Measurements from ENCODE around the gene IST1.

IST1 gene

DNA sequence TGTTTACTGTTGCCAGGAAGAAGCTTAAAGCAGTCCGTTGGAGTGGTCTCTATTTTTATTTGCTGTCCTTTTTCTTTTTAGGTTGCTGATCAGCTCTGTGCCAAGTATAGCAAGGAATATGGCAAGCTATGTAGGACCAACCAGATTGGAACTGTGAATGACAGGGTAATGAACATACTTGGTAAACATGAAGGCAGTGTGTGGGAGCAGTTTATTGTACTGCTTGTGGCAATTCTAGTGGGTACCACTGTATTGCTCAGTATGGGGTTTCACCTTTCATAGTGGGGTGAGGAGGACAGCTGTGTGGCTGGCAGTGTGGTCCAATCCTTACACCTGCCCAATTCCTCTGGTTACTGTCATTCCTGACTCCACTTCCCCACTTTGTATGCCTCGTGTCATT is 25.3 kb downstream of the IST1 start:
- DNase-seq: no peak

DNA sequence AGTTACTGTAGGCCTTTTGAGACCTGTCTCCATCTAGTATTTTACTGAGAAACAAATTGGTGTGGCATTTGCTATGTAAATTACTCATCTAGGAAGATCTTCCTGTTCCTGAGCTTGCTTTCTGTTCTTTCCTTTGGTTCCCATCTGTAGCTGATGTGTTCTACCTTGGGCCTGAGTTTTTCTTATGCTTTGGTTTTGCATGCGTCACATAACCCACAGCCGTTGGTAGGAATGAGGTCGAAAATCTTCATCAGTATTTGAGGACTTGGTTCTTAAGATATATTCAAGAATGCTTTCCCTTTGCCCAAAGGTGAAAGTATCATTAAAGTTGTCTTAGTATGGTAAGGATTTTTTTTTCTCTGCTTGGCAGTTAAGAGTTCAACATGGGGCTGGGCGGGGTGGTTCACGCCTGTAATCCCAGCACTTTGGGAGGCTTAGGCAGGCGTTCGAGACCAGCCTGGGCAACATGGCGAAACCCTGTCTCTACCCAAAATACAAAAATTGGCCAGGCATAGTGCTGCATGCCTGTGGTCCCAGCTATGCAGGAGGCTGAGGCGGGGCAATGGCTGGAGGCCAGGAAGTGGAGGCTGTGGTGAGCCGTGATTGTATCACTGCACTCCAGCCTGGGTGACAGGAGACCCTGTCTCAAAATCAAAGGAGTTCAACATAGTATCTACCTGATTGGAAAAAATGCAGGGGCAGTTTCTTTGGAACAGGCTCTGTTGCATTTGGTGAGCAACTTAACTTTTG is 28.8 kb downstream of the IST1 start:
- no peak for DNase-seq

DNA sequence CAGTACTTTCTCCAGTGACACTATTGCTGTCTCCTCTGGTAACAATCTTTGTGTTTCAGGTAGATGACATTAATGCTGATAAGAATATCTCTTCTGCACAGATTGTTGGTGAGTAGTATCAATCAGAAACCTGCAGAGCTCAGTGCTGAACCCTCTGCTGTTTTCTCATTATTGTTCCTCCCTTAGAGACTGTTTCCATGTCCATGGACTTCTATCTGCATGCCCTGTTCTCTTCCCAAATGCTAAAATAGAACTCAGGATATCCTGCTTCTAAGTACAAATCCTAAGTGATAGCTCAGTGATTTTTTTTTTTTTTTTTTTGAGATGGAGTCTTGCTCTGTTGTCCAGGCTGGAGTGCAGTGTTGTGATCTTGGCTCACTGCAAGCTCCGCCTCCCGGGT is 29.4 kb downstream of the IST1 start:
- DNase-seq: no peak

DNA sequence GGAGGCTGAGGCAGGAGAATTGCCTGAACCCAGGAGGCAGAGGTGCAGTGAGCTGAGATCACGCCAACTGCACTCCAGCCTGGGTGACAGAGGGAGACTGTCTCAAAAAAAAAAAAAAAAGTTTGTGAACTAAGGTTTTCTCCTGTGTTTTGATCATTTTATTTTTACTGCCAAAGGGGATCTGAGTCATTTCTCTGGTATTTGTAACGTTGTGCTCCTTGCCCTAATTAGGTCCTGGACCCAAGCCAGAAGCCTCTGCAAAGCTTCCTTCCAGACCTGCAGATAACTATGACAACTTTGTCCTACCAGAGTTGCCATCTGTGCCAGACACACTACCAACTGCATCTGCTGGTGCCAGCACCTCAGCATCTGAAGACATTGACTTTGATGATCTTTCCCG is 32.1 kb downstream of the IST1 start:
- DNase-seq: no peak

DNA sequence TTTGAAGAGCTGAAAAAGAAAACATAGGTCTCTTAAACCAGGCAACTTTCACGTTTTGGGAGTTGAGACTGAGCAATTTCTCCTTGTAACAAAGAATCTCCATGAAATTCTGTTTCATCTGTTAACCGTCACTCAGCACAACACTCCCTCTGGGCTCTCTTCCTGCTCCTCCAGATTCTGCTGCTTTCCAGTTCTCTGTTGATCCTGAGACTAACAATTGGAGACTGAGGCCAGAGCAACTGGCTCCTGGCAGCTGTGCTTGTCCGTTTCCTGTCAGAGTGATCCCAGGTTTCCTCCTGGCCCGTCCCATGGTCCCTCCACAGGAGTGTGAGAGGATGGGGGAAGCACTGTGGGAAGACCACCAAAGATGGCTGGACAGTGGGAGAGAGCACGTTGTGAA is 32.5 kb downstream of the IST1 start:
- DNase-seq: no peak

DNA sequence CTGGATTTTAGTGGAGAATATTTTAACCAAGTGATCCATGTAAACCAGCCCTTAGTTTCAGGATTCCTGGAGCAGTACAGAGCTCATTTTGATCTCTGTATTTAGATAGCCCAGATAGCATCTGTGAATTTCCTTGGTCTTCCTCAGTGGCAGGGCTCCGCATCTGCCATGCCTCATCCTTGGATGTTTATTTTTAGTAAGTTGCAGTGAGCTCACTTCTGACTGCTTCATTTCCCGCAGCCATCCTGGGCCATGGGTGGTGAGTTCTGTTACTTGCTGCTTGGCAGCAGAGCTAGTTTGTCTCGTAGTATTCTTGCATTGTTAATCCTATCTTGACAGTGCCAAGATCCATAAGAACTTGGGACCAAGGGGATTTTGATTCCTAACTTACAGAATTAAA is 33.7 kb downstream of the IST1 start:
- DNase-seq: no peak

DNA sequence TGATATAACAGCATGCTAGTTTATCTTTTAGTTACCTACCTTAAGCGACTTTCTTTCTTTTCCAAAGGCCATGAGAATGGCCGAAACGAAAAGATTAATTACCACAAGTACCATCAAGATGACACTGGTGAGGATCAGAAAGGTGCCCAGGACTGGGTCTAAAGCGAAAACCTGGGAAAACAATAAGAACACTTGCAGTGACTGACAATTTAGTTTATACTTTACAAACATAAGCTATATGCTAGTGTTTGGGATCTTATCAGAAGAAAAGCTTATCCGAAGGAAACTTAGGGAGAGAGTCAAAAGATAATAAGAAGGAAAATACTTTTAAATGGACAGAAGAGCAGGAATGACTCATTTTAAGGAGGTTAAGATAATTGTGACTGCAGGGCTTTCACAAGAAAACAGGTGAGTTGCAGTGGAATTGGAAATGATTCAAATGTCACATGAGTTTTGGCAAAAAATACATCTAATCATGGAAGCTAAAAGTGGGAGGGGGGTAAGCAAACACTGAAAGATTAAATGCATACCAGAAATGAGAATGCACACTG is 34.8 kb downstream of the IST1 start:
- no peak for DNase-seq

DNA sequence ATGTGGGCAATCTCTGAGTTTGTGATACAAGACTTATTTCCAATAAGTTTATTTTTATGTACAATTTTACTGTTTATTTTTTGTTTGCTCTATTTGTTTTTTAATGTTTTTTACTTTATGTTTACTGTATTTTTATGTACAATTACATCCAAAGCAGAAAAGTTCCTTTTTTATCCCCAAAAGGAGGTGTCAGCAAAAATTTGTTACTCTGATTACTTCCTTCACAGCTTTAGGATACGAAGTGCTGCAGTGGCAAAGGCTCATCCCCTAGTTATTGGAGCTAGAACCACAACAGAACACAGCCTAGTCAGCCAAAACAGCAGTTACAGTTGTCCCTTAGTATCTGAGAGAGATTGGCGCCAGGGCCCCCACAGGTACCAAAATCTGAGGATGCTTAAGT is 35.7 kb downstream of the IST1 start:
- no peak for DNase-seq

DNA sequence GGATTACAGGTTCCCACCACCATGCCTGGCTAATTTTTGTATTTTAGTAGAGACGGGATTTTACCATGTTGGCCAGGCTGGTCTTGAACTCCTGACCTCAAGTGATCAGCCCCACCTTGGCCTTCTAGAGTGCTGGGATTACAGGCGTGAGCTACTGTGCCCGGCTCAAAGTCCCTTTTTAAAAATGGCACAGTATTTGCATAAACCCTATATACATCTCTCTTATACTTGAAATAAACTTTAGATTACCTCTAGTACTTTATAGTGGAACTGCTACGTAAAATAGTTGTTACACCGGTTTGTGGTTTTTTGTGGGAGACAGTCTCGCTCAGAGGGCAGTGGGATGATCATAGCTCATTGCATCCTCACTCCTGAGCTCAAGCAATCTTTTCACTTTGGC is 36.3 kb downstream of the IST1 start:
- no peak for DNase-seq

DNA sequence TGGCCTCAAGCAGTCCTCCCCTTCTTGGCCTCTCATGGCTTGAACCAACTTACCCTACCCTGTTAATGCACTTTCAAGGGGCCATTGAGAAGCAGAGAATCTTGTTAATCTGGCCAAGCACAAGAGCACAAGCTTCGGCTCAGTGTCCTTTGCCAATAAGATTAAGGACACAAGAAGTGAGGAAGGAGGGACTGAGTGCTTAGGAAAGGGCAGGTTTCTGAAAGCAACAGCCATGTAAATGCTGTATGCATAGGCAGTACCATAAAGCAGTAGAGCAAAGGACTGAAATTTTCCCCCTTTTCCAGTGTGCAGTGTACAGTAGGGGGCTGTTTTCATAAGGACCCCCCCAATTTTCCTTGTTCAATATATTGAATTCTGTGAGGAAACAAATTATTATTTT is 37.7 kb downstream of the IST1 start:
- no peak for DNase-seq

DNA sequence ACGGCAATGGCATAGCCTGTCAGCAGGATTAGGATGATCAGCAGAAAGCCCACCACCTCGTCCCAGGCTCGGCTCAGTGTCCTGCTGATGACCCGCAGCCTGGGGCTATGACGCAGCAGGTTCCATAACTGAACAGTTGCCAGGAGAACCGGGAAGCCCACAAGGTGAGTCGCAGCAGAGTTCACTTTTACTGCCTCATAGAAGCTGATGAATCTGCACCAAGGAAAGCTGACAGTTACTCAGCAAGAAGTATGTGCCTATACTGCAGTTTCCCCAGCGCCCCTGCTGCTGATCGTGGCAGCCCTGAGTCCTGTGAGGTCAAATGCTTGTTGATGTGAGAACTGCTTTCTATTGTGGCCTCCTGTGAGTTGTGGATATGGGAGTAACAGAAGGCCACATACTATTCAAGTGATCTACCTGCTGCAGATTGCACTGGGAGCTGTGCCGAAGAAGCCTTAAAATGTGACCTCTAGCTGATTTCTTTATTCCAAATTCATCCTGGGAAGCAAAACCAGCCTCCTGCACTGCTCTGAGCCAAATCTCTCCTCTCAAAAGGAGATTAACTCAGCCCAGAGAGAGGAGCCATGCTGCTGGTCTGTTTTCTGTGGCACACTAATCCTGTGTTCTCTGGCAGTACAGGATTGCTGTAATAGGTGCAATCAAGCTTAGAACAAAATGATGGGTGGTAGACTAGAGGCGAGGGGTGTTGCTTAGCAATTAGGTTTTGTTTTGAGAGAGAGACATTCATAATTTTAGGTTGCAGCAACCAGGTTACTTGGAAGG is 38.8 kb downstream of the IST1 start:
- DNase-seq: no peak

DNA sequence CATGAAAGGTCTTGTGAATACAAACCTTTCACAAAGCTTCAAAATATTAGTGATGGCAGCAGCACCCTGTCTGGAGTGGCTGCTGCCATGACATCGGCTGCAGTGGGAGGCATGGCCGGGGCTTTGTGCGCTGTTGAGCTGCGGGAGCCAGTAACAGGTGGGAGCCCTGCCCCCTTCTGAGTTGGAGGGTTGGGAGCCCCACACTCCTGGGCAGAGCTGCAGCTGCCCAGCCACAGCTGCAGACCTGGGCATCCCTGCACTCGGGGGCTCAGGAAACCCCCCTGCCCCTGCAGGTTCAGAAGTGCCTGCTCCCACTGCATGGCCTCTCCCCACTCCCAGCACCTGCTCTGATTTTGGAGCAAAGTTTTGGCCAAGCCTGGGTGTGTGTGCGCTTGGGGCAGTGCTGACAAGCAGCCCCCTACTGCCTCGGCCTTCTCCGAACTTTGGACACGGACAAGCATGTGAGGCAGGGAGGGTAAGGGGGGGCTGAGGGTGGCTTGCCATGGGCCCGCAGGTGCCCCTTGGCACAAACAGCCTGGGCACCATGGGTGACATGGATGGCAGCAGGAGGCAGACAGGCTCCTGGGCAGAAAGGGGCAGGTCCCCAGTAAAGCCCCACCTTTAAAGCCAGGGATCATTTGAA is 42.7 kb downstream of the IST1 start:
- no peak for DNase-seq

DNA sequence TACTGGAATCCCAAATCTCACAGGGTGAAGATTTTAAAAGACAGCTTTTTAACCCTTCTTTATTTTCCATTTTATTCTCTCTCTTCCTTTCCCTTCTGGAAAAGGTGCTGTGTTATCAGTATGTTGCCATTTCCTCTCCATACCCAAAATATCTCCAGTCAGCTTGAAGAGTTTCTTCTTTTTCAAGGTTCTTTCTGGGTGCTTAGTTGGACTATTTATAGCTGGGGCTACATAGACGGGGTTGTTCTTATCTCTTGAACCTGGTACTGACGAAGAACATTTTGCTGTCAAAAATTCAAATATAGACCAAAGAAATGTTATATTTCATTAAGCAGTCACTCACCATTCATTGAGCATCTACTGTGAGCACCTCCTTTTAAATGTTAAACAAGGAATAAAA is 48.6 kb downstream of the IST1 start:
- DNase-seq: no peak

DNA sequence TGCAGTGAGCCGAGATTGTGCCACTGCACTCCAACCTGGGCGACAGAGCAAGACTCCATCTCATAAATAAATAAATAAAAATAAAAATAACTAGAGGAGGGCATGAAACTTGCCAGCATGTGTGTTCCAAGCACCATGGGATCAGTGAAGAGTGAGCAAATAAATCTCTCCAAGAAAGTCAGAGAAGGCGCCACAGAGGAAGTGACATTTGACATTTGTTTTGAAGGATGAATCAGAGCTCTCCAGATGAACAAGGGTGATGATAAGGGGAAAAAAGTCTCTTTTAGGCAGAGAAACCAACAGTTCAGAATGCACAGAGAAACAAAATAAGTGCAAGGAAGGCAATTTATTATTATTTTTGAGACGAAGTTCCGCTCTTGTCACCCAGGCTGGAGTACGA is 50.3 kb downstream of the IST1 start:
- DNase-seq: no peak

DNA sequence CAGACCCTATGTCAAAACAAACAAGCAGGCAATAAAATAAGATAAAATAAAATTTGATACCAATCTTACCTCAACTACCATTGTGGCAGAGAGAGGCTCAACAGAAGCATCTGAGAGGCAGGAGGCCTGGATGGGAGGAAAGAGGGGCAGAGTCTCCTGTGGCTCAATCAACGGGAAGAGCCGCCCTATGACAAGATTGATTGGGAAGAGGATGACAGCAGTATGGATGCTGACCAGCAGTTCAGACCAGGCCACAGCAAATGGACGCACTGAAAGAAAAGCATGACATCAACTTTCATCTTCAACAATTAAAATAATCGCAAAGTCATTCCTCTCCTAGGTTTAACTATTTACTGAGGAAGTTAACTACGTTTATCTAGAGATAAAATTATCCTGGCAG is 57.5 kb downstream of the IST1 start:
- DNase-seq: no peak

DNA sequence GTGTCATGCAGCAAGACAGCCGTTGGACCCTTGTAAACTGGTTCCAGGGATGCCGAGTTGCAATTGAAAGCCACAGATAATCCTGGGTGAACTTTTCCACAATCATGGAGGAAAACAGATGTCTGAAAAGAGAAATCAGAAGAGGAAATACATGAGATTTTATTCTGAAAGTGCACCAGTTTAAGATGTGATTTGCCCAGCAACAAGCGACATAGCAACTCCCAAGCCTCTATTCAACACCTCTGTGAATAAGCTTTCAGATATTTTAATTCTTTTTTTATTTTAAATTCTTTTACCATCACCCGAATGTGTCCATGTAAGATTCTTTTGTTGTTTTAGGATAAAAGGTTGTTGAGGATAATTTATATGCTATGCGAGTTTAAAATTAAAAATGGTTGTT is 58.8 kb downstream of the IST1 start:
- DNase-seq: no peak

DNA sequence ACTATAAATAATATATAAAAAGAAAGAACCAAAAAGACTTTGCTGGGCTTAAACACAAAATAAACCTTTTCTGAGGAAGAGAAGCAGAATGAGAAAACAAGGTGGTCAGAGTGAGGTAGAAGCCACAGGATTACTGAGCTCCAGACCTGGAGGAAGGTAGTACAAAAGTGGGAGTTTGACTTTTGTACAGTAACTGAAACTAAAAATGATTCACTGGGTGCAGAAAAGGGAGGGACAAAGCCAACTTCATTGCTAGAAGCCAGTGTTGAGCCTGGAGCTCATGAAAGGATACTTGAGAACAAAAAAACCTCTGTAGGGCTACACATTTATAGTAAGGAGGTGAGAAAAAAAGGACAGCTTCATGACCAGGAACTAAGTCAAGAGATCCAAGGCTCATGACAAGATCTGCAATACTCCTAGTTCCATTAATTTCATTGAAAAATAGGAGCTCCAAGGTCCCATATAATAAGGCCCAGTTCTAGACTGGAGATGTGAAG is 59.4 kb downstream of the IST1 start:
- no peak for DNase-seq

DNA sequence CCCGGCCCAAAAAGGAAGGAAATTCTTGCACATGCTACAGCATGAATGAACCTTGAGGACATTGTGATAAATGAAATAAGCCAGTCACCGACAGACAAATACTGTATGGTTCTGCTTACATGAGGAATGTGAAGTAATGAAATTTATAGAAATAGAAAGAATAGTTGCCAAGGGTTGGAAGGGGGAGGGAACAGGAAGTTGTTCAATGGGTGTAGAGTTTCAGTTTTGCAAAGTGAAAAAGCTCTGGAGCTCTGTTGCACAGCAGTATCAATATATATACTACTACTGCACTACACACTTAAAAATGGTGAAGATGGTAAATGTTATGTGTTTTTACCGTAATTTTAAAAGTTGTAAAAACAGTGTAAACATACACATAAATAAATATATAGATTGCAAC is 61.2 kb downstream of the IST1 start:
- no peak for DNase-seq

DNA sequence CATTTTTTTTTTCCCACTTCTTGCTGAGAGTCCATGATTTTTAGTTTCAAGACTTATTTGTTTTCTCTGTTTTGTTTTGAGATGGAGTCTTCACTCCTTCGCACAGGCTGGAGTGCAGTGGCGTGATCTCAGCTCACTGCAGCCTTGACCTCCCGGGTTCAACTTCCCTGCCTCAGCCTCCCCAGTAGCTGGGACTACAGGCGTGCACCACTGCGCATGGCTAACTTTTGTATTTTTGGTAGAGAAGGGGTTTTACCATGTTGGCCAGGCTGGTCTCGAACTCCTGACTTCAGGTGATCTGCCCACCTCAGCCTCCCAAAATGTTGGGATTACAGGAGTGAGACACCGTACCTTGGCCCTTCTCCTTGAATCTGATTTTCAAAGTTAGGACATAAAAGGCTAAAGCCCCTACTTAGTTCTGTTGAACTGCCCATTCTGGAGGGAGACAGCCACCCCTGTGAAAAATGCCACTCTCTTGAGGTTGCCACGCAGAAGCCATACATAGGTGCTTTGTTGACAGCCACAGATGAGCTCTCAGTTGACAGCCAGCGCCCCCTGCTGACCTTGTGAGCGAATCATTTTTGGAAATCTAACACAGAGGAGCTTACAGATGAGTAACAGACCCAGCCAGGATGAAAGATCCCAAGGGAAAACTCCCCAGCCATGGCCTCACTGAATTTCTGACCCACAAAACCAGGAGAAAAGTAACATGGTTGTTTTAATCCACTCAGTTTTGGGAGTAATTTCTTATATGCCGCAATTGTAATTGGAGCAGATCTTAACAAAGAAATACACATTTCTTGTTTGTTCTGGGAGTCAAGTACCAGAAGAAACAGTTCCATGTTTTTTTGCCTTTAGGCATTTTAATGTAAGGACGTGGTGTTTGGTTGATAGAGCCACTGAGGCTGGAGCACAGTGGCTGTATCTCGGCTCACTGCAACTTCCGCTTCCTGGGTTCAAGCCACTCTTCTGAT is 66.0 kb downstream of the IST1 start:
- no peak for DNase-seq

DNA sequence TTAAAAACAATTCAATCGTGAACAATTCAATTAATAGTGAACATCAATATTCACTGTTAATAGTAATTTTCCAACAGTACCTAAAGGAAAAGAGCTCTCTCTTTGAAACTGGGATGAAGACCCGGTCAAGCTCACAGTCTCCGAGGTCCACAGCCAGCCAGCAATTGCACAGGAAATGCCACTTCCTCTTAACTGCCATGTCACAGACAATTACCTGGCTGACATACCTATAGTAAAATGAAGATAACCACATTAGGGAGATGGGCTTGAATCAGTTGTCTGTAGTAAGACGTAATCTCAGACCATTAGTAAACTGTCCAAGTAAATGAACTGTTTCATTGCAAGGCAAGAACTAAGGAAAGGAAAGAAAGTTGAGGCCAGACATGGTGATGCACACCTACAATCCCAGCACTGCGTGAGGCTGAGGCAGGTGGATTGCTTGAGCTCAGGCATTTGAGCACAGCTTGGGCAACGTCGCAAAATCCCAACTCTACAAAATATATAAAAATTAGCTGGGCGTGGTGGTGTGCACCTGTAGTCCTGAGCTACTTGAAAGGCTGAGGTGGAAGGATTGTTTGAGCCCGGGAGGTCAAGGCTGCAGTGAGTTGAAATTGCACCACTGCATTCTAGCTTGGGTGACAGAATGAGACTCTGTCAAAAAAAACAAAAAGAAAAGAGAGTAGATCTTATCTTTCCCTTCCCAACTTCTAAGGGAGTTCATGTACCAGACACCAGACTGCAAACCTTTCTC is 68.0 kb downstream of the IST1 start:
- no peak for DNase-seq

DNA sequence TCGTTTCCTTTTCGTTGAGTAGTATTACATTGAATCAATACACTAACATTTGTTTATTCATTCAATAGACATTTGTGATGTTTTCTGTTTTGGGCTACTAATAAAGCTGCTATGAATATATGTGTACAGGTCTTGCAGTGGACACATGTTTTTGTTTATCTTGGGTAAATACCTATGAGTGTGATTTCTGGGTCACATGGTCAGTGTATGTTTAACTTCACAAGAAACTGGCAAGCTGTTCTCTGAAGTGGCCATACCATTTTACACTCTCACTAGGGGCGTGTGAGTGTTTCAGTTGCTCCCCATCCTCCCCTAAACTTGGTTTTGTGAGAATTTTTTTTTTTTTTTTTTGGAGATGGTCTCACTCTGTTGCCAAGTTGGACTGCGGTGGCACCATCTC is 69.9 kb downstream of the IST1 start:
- DNase-seq: no peak

DNA sequence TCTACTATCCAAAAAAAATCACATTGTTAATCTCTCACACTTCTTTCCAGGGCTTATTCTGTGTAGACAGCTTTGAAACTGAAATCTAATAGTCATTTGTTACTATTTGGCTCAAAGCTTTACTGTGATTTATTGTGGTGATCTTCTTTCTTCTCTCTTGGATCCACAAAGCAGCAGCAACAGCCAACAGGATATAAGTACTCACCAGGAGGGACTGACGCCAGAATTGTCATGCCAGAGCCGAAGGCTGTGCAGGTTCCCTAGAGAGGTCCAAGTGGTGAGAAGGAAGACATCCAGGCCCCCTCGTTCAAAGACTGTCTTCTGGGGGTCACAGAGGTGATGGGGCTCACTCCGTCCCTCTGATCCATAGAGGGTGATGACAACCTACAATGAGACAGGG is 71.6 kb downstream of the IST1 start:
- DNase-seq: no peak

All from SIG-M5 (cell line).